Gastrocnemius medialis (tissue), 4 donors: ENCODE data around the gene SCNN1A. TPM values are rescaled to one million over a fixed set of nuclear protein-coding genes. Genes with fewer than 3 reads are reported as not detected.
A peak's percentile ranks its signal among the peaks of the same experiment; 100 is the strongest.

Experiments
- ATAC-seq, 2 donors: fragments of 150-250 bp; one replicate each; pipeline ENCODE4 v1.9.1; 2016
- DNase-seq, 2 donors: peaks; one replicate each; pipeline ENCODE4 v3.0.0-alpha.2; 2019
- H3K27ac ChIP-seq, 4 donors: fragments of 200-600 bp; sonication (generic); 1 replicate in 1 of 4; 2 replicates in 3 of 4; pipeline ENCODE4 v1.5.1; 2016 to 2018; ENCODE audit warnings: mild to moderate bottlenecking in 2 of 4, moderate library complexity in 1 of 4
- H3K27me3 ChIP-seq, 3 donors: fragments of 200-600 bp; sonication (generic) in 2 of 3; 1 replicate in 1 of 3; 2 replicates in 2 of 3; pipeline versions ENCODE4 v1.5.1 to v1.6.0; 2016 to 2019; ENCODE audit warnings: mild to moderate bottlenecking in 1 of 3, moderate library complexity in 1 of 3
- H3K36me3 ChIP-seq, 2 donors: fragments of 200-600 bp; sonication (generic) in 1 of 2; one replicate each; pipeline ENCODE4 v1.5.1; 2017 to 2018
- H3K4me1 ChIP-seq, 2 donors: fragments of 200-600 bp; sonication (generic) in 1 of 2; one replicate each; pipeline ENCODE4 v1.5.1; 2016 to 2017; ENCODE audit warnings: mild to moderate bottlenecking in 2 of 2
- H3K4me3 ChIP-seq, 4 donors: fragments of 200-600 bp; sonication (generic) in 3 of 4; 1 replicate in 1 of 4; 2 replicates in 3 of 4; pipeline ENCODE4 v1.5.1; 2016 to 2019; ENCODE audit warnings: mild to moderate bottlenecking in 2 of 4
- H3K9me3 ChIP-seq, 3 donors: fragments of 200-600 bp; sonication (generic) in 2 of 3; 1 replicate in 1 of 3; 2 replicates in 2 of 3; pipeline ENCODE4 v1.5.1; 2016 to 2019
- POLR2A ChIP-seq, 2 donors: fragments of 450-650 bp; IDR thresholded peaks; one replicate each; pipeline ENCODE4 v1.6.1; 2017; ENCODE audit warnings: antibody characterized with exemption in 2 of 2, mild to moderate bottlenecking in 2 of 2, moderate library complexity in 2 of 2
- in situ Hi-C, 4 donors: fragments of 200-750 bp; cut with MboI; loops; one replicate each; pipeline versions ENCODE4 v1.15.0 to v1.8.0; 2017; ENCODE audit warnings: low sequenced_read_pairs in 4 of 4
- intact Hi-C: fragments of 100-400 bp; cut with DNase I; formaldehyde crosslinking; loops from one replicate; pipeline ENCODE4 v1.15.1; 2023; ENCODE audit warnings: low total_unique reads
- total RNA-seq, 4 donors: library from RNA; depleted of rRNA; stranded (reverse); fragments of >200 nt; gene quantifications; one replicate each; pipeline versions ENCODE4 v1.1.0 to v1.2.3, GENCODE V29; 2016
- TF ChIP-seq, protein P1 (sequence below), 5 experiments: fragments of 450-650 bp in 3 of 5; fragments of 200-600 bp in 2 of 5; sonication (generic) in 2 of 5; IDR thresholded peaks in 4 of 5; conservative IDR thresholded peaks in 1 of 5; 1 replicate in 4 of 5; 2 replicates in 1 of 5; pipeline ENCODE4 v1.5.1; 2016 to 2019; ENCODE audit warnings: antibody characterized with exemption in 5 of 5, mild to moderate bottlenecking in 3 of 5, moderate library complexity in 3 of 5

Gene SCNN1A
- total RNA-seq, 4 donors from 2014 or later = 0.20 to 2.0 (median 0.38) TPM; not detected in 1

DNA sequence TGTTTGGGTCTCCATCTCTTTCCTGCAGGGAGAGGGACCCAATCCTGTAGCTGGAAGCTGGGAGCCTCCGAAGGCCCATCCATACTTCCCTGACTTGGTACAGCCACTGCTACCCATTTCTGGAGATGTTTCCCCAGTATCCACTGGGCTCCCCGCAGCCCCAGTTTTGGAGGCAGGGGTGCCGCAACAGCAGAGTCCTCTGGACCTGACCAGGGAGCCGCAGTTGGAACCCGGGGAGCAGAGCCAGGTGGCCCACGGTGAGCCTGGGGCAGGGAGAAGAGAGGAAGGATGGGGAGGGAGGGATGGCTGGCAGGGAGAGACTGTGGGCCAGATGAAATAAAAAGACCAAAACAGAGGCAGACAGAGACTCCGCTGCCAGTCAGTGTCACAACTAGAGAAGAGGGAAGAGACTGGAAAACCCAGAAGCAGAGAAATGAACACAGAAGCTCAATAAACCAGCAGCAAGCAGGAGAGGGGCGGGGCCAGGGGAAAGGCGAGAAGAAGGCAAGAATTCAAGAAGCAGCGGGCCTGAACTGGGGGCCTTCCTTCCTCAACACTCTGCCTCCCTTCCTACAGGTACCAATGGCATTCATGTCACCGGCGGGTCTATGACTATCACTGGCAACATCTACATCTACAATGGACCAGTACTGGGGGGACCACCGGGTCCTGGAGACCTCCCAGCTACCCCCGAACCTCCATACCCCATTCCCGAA, 14.9 kb upstream of the SCNN1A start:
- intact Hi-C loops = no loop called here
- Histone ChIP-seq H3K4me3 (no peak overlapping the region), H3K9me3 (no peaks in the 10 kb centered on the region), H3K27me3 (no peaks in the 10 kb centered on the region), H3K4me1 (peaks cover 5 to 20% of the 10 kb centered on the region in 2 donors), H3K27ac (no peak overlapping the region), H3K36me3 (peaks cover 0 to 79% of the 10 kb centered on the region in 2 donors)
- no peak for TF ChIP-seq POLR2A (IDR thresholded peaks at IDR 0.05)
- TF ChIP-seq, protein P1, sequence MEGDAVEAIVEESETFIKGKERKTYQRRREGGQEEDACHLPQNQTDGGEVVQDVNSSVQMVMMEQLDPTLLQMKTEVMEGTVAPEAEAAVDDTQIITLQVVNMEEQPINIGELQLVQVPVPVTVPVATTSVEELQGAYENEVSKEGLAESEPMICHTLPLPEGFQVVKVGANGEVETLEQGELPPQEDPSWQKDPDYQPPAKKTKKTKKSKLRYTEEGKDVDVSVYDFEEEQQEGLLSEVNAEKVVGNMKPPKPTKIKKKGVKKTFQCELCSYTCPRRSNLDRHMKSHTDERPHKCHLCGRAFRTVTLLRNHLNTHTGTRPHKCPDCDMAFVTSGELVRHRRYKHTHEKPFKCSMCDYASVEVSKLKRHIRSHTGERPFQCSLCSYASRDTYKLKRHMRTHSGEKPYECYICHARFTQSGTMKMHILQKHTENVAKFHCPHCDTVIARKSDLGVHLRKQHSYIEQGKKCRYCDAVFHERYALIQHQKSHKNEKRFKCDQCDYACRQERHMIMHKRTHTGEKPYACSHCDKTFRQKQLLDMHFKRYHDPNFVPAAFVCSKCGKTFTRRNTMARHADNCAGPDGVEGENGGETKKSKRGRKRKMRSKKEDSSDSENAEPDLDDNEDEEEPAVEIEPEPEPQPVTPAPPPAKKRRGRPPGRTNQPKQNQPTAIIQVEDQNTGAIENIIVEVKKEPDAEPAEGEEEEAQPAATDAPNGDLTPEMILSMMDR (IDR thresholded peaks at IDR 0.05 in 4 of 5, conservative IDR thresholded peaks at IDR 0.05 in 1 of 5) = no peak
- no peak for DNase-seq
- no peak for ATAC-seq
- in situ Hi-C loops = no loop called here

DNA sequence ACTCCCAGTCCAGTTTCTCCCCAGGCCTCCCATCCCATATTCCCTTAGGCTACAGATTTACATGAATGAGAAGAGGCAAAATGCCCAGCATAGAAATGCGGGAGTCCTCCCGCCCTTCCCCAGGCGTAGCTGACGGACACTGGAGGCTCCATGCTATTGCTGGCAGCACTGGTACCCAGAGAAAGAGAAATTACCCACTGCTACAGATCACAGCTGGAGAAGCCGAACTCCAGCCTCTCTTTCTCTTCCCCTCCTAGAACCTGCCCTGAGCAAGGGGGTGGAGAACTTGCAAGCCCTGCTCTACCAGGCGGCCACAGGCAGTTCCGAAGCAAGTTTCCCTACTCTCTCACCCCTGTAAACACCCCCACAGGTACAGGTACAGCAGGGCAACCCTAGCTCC, 12.2 kb upstream of the SCNN1A start:
- Histone ChIP-seq H3K4me1 (peaks cover 26 to 37% of the 10 kb centered on the region in 2 donors), H3K27ac (no peak overlapping the region)
- intact Hi-C loops = no loop called here

DNA sequence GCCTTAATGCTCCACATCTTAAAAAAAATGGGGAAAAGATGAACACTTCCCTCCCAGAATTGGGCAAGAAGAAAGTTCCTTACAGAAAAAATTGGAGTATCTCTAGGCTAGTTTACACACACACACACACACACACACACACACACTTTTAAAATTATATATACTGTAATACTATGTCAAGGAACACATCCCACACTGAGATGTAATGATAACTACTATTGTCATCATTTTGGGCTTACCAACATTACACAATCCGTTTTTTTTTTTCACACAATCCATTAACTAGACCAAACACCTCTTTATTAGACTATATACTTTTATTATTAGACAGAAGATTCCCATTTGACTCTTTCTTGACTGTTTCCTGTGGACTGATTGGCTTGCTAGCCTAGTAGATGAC, 11.1 kb upstream of the SCNN1A start:
- Histone ChIP-seq H3K27me3 (no peaks in the 10 kb centered on the region), H3K4me1 (peaks cover 21 to 28% of the 10 kb centered on the region in 2 donors), H3K27ac (peak overlapping the region in 2 of 4 donors; percentile 3 to 97), H3K9me3 (no peaks in the 10 kb centered on the region), H3K36me3 (peaks cover 0 to 51% of the 10 kb centered on the region in 2 donors), H3K4me3 (no peak overlapping the region)
- DNase-seq = no peak
- no peak for ATAC-seq
- intact Hi-C loops (no loop called here), in situ Hi-C loops (loop anchor here in 2 of 4 donors (10.0 kb wide), 2 partner anchors 52 to 62 kb away; no protein-coding TSS in a partner anchor)
- TF ChIP-seq, protein P1 (IDR thresholded peaks at IDR 0.05 in 4 of 5, conservative IDR thresholded peaks at IDR 0.05 in 1 of 5) = no peak
- no peak for TF ChIP-seq POLR2A (IDR thresholded peaks at IDR 0.05)

More for the DNA sequence above, 12.2 kb upstream of the SCNN1A start:
- in situ Hi-C loops = loop anchor here in 2 of 4 donors (10.0 kb wide), 2 partner anchors 53 to 63 kb away; no protein-coding TSS in a partner anchor
- H3K36me3 ChIP-seq = peaks cover 0 to 58% of the 10 kb centered on the region in 2 donors
- TF ChIP-seq, protein P1 (IDR thresholded peaks at IDR 0.05 in 4 of 5, conservative IDR thresholded peaks at IDR 0.05 in 1 of 5) = no peak
- no peak for TF ChIP-seq POLR2A (IDR thresholded peaks at IDR 0.05)
- no peak overlapping the region for H3K4me3 ChIP-seq
- DNase-seq (no peak), ATAC-seq (no peak)
- no peaks in the 10 kb centered on the region for H3K9me3 ChIP-seq
- no peaks in the 10 kb centered on the region for H3K27me3 ChIP-seq

DNA sequence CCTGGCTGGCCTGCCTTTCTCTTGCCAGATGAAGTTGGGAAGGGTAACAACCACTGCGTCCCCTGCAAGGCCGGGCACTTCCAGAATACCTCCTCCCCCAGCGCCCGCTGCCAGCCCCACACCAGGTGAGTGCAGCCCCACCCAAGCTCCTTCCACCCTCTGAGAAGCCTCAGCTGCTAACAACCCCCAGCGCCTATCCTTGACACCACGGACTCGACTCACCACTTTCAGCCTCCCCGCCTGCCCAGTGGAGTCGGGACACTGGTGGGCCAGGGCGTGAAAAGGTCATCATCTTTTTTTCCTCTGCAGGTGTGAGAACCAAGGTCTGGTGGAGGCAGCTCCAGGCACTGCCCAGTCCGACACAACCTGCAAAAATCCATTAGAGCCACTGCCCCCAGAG, 10.7 kb upstream of the SCNN1A start:
- no peaks in the 10 kb centered on the region for H3K27me3 ChIP-seq
- DNase-seq (no peak), ATAC-seq (no peak)
- intact Hi-C loops = no loop called here
- TF ChIP-seq, protein P1 (IDR thresholded peaks at IDR 0.05 in 4 of 5, conservative IDR thresholded peaks at IDR 0.05 in 1 of 5) = no peak
- no peak for TF ChIP-seq POLR2A (IDR thresholded peaks at IDR 0.05)
- H3K36me3 ChIP-seq = peaks cover 0 to 46% of the 10 kb centered on the region in 2 donors
- peak overlapping the region in 1 of 4 donors; percentile 97 for H3K27ac ChIP-seq
- H3K4me3 ChIP-seq = no peak overlapping the region
- in situ Hi-C loops = loop anchor here in 2 of 4 donors (10.0 kb wide), 2 partner anchors 51 to 61 kb away; no protein-coding TSS in a partner anchor
- peaks cover 21 to 28% of the 10 kb centered on the region in 2 donors for H3K4me1 ChIP-seq
- no peaks in the 10 kb centered on the region for H3K9me3 ChIP-seq
